HG03045 (cell line): Measurements from ENCODE around the gene NPBWR2.
"Not testable (repeated sequence)": the region's sequence is repeated elsewhere in the genome, so short reads cannot be mapped to it uniquely, and the experiment has no call there.

Experiments
- ATAC-seq: cut with Tn5 transposase; IDR thresholded peaks from one replicate; pipeline ENCODE4 v1.9.1; 2021; ENCODE audit warnings: mild to moderate bottlenecking, moderate library complexity; ENCODE audit not compliant: unreplicated experiment

NPBWR2 gene

DNA sequence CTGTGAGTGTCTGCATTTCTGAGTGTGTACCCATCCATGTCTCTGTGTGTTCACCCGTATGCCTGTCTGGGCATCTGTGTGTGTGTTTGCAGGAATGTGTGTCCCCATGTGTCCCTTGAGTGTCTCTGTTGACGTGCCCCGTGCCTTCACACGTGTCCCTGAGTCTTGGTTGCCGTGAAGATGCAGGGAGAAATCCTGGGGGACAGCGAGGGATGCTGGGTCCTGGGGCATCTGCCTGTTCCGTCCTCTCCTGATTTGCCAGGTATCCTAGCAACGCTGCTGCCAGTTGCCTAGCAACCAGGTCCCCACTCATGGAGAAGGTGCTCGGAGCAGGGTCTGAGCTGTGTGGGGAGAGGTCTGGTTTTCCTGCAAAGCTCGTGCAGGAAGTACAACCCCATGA is 17.2 kb downstream of the NPBWR2 start:
- ATAC-seq = no peak

DNA sequence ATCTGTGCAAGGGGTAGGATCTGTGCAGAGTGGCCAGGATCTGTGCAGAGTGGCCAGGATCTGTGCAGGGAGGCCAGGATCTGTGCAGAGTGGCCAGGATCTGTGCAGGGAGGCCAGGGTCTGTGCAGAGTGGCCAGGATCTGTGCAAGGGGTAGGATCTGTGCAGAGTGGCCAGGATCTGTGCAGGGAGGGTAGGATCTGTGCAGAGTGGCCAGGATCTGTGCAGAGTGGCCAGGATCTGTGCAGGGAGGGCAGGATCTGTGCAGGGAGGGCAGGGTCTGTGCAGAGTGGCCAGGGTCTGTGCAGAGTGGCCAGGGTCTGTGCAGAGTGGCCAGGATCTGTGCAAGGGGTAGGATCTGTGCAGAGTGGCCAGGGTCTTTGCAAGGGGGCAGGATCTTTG is 18.8 kb downstream of the NPBWR2 start:
- ATAC-seq = not testable (repeated sequence)

DNA sequence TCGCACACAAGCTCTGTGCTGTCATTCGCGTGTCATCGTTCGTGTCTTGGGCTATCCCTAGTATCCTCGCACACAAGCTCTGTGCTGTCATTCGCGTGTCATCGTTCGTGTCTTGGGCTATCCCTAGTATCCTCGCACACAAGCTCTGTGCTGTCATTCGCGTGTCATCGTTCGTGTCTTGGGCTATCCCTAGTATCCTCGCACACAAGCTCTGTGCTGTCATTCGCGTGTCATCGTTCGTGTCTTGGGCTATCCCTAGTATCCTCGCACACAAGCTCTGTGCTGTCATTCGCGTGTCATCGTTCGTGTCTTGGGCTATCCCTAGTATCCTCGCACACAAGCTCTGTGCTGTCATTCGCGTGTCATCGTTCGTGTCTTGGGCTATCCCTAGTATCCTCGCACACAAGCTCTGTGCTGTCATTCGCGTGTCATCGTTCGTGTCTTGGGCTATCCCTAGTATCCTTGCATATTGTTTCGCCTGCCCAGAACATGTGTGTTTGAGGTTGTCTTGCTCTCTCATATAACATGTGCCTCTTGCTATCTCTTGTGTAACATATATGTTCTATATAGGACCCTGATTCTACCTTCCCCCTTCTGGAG is 20.0 kb downstream of the NPBWR2 start:
- ATAC-seq = not testable (repeated sequence)

DNA sequence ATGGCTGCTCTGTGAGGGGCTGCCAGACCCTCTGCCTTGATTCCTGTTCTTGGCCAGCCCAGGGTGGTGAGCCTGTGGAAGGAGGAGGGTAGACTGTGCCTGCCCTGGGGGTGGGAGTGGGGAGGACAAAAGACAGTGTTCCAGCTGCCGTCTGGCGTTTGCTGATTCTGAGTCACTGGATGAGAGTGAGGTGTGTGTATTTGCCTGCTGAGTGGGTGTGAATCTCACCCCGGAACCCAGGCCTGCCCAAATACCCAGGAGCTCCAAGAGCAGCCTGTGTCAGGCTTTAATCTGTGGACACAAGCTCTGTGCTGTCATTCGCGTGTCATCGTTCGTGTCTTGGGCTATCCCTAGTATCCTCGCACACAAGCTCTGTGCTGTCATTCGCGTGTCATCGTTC is 20.6 kb downstream of the NPBWR2 start:
- no peak for ATAC-seq

DNA sequence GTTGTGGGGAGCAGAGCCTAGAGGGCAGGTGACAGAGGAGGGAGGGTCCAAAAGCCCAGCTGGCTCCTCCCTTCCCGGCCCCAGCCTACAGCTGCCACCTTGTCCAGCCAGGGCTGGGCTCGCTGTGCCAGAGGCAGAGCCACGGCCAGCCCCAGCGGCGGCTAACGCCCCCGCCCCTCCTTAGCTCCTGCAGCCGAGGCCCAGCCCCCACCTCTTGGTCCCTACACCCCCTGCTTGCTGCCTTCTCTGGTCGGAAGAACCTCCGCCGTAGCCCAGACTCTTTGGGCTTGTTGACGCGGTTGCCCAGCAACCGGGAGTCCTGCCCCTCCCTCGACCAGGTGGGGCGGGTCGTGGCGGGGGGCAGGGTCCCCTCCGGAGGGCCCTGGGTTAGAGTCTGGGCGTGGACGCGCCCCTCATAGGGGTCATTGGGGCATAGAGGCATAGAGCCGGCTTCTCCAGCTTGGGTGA is 22.6 kb downstream of the NPBWR2 start:
- ATAC-seq = no peak

DNA sequence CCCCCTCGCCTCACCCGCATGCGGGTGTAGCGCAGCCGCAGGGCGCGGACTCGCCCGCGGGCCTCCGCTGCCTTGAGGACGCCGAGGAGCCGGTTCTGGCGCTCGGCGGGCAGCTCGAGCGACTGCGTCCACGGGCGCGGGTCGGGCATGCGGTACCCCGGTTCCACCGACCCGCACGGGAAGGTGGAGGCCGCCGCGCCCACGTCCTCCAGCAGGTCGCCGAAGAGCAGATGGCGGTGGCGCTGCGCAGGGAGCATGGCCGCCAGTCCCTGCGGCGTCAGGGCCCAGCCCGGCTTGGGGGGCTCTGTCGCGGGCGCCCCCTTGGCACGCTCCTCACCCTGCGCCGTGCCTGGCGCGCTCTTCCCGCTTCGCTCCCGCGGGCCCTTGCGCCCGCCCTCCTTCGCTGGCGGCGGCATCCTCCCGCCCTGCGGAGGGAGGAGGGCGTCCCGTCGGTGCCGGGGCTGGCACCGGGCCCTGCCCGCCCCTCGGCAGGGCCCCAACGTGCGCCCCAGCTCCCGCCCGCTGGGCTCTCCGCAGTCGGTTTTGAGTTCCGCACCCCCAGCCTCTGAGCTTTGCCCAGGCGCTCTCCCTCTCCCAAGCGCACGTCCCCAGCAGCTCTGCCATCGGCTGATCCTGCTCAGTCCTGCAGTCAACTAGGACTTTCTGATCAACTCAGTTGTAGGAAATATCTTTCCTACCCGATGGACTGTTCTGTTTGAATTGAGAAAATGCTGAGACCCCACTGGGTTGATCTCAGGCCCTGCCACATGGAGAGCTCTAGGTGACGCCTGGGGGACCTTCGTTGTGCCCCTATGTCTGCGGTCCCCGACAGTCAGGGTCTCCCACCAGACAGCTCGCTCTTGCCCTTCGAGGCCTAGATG is 23.3 kb downstream of the NPBWR2 start, which contains the start of gene LKAAEAR1:
TSS of gene LKAAEAR1 (minus strand) at position 595 of the 881 bp plus-strand sequence. CDS start at position 416, 179 bp downstream.
- ATAC-seq = no peak

DNA sequence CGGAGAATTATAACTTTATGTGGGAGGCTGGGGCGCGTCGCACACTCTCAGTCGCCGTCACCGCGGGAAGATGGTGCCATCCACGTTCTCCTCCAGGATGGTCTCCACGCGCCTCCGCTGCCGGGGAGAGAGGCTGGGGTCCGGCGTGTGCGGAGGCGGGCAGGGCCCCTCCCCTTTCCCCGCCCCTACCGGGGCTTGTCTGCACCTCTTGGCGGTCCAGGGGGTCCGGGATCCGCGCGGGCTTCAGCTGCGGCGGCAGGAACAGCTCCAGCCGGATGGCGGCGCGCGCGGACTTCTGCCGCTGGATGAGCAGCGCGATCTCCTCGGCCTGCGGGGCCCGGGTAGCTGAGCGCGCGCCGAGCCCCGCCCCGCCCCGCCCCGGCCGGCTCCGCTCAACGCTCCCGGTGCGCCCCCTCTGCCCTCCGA is 24.0 kb downstream of the NPBWR2 start:
- no peak for ATAC-seq

DNA sequence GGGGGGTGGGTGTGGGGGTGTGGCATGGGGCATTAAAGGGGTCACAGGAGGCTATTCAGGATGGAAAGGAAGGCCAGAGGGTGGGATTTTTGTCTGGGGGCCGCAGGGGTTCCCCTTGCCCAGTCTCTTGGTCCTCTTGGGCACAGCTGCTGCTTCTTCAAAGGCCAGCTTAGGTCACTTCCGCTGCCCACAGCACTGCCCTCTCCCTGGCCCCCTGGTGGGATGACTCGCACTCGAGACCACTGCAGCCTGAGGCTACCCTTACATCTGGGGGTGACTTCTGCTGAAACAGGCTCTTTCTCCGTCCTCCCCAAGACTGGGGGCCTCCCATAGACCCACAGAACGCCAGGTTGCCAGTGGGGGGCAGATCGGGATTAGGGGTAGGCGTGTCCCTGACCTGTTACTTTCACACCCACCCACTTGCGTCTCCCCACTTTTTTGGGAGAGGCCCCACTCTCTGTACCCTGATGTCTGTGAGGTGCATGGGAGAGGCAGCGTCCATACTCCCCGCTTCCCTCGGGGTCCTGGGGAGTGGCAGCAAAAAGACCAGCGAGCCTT is 24.5 kb downstream of the NPBWR2 start:
- ATAC-seq = no peak

DNA sequence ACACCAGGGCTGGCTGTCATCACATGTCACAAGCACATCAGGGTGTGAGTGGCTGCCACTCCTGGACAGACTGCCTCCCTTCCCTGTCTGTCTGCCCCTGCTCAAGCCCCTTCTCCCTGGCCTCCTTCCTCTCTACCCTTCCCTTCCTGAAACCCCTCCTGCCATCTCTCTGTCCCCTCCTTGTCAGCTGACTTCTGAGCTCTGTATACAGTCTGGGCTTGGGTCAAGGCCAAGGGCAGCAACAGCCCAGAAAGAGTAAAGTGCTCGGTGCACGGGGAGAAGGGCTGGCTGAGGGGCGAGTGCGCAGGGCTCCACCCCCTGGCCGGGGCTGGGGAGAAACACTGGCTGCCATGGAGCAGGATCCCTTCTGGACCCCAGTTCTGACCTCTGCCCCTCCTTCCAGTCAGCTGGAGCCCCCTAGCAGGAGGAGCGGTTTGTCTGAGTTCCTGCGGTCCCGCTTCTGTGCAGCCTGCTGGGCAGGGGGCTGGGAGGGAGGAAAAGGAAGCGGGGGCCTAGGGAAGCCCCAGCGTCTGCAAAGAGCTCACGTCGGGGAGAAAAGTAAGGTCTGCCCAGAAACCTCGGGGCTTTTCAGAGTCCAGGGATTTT is 25.1 kb downstream of the NPBWR2 start:
- ATAC-seq = no peak

DNA sequence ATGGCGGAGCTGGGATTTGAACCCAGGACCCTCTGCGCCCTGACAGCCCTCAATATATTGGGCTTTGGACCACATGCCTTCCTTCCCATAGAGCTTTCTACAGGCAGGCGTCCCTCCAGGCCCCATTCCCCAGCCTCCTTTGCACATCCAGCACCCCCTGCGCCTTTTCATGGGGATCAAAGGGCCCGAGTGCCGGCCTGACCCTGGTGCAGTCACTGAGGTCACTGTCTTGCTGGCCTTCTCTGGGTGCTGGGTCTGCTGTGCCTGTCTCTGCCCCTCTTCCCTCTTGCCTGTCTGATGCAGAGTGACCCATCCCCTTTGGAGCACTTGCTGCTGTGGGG is 25.8 kb downstream of the NPBWR2 start:
- ATAC-seq = no peak

DNA sequence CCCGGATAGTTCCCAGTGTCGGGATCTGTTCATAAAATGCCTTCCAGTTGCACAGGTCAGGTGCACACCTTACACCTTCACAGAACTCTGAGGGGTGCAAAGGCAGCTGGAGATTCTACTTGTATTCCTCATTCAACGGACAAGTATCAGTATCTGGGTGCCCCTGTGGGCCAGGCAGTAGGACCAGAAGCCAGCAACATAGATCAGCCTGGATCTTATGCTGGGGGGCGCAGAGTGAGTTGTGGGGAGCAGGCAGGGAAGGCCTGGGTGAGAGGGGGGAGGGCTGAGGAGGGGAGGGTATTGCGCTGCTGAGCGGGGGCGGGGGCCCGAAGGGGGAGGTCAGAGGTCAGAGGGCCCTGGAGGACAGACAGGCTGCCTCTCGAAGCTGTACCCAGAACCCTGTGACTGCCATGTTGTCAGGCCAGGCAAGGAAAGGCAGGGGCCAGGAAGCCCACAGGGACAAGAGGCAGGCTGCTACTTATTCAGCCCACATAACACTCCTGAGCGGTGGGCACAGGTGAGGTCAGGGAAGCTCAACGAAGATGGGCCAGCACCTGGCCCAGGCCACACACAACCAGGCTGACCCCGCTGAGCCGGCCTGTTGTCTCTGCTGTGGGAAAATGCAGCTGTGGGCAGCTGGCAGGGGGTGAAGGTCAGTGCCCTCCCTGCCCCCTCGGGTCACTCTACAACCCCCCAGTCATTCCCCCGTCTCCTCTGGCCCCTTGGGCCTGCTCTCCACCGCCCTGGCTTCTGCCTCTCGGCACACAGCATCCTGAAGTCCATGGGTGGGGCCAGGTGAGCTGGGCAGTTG is 26.3 kb downstream of the NPBWR2 start:
- no peak for ATAC-seq

DNA sequence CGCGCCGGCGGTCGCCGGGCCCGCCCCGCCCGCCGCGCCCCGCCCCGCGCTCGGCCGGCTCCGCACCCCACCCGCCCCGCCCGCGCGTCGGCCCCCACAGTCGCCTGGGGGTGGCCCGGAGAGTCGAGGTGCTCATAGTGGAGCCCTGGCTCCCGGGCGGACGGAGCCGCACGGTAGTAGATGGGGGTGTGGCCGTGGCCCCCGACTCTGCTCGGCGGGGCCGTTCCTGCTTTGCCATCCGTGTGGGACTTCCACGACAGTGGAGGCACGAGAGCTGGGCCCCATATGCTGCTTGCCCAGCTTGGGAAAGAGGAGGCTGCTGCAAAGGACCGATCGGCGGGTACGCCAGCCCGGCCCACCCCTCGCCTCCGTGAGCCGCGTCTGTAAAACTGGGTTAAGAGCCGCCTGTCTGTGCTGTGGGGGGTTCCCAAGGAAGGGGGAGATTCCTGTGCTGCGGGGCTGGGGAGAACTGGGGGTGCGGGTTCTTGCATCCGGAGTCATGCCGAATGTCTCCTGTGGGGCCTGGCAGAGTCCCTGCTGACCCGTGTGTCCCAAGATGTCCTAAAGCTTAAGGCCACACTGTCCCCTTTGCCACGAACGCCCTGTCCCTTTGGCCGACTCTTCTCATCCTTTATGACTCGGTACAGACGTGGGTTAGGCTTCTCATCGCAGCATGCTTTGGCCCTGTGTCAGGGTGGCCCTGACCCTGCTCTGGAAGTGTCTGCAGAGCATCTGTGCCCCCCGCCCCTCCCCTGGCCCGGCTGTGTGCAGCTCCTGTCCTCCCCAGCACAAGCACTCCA is 27.2 kb downstream of the NPBWR2 start, which contains the start of gene OPRL1:
TSS of gene OPRL1 (plus strand) at position 70 of the 800 bp plus-strand sequence. CDS start 12,639 bp downstream, outside the sequence.
- no peak for ATAC-seq

DNA sequence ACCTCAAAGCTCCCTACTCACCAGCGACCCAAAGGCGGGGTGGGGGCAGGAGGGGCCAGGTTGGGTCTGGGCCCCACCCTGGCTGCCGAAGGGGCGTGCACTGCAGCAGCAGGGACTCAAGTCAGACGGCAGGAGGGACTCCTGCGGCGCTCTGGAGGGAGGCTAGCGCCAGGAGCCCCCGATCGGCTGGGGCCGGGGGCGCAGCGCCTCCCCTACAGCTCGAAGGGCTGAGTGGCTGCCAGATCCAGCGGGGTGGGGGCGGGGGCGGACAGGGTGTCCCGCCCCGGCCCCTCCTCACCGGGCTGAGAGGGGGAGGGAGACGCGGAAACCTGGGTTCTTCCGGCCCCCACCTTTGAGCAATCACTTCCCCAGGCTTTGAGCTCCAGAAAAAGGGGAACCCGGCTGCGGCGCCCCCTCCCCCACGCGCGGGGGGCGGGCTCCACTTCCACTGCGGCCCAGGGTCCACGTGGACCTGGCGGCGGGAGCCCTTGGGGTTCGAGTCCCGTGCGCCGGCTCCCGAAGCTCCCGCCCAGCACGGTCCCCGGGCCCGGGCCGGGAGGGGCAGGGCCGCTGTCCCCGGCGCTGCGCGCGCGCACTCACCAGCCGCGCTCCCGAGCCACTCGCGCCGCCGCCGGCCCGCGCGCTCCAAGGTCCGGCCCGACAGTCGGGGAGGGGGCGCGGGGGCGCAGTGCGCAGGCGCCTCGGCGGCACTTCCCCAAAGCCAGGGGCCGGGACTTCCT is 27.9 kb downstream of the NPBWR2 start, which contains the start of gene RGS19:
TSS of gene RGS19 (minus strand) at position 246 of the 740 bp plus-strand sequence. CDS start 2,632 bp downstream, outside the sequence.
- peak; percentile 39 for ATAC-seq

DNA sequence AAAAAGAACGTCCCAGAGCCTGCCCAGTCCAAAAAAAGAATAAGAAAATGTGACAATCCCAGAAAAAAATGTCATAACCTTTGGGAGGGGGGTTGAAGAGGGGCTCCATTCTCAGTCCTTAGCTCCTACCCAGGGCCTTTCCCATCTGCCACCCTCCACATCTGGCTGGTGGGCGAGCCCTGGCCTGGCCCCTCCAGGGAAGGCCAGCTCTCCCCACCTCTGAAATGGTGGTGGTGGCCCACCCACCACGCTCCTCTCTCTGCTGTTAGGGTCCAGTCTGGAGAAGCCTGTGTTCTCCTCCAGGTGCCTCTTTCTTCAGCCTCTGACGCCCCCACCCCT is 28.5 kb downstream of the NPBWR2 start:
- no peak for ATAC-seq

DNA sequence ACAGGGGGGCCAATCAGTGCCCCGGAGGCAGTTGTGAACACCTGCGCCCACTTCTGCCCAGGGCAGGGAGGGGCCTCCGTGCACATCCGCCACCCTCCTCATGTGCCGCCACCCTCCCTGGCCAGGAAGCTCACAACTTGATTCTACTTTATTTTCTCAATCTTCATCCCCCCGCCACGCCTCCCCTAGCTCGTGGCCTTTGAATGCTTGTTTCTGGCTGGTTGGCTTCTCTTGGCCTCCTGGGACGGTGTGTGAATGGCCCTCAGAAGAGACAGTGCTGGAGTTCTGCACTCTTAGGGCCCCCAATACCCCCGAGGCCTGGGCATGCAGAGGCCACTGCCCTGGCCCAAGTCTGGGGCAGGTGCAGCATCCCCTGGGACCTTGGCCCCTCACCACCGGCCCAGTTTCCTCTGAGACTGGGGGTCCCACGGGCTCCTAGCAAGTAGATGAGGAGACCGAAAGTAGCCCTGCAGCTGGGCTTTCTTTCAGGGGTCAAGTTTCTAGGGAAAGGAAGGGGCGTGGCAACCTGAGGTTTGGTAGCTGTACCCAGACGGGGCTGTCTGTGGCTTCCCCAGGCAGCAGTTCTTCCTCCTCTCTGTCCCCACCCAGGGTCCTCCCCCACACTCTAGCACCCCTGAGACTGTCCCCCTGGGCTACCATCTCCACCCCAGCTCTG is 29.4 kb downstream of the NPBWR2 start:
- ATAC-seq = no peak

DNA sequence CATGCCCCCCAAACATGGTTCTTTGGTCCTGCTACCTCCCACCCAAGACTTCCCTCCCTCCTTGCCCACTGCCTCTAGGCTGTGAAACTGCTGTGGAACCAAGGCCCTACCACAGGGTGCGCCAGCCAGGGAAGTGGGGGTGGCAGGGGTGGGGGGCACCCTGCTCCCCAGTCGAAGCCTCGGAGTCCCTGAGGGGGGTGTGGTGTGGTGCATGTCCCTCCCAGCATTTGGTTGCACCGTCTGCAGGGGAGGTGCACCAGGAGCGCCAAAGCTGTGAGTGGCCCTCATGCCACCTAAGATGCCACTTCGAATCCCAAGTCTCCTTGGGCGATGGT is 29.9 kb downstream of the NPBWR2 start:
- no peak for ATAC-seq

DNA sequence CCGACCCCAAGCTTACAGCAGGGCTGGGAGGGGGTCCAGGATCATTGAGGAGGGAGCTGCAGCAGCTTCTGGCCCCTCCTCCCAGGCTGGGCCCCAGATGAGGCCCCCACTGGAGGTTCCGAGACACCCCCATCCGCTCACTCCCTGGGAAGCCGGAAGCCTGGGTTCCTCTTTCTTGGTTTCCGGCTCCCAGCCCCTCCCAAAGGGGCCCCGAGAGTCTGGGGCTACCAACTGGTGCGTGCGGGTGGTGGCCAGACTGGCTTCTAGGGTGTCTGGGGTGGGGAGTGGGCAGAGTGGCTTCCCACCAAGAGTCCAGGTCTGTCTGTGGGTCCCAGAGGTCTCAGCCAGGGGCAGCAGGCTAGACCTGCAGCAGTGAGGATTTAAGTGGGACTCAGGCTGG is 30.3 kb downstream of the NPBWR2 start:
- ATAC-seq = no peak
